ENCODE measurements around the gene IFFO2. TPM values are rescaled to one million over a fixed set of nuclear protein-coding genes. Genes with fewer than 3 reads are reported as not detected.

The IFFO2 gene
- total and polyA plus RNA-seq, 2 of the 13 experiments (the other 11 are each of a cell fraction or from before 2014, with no cell fraction given), result 7.3 to 16.7 TPM

DNA sequence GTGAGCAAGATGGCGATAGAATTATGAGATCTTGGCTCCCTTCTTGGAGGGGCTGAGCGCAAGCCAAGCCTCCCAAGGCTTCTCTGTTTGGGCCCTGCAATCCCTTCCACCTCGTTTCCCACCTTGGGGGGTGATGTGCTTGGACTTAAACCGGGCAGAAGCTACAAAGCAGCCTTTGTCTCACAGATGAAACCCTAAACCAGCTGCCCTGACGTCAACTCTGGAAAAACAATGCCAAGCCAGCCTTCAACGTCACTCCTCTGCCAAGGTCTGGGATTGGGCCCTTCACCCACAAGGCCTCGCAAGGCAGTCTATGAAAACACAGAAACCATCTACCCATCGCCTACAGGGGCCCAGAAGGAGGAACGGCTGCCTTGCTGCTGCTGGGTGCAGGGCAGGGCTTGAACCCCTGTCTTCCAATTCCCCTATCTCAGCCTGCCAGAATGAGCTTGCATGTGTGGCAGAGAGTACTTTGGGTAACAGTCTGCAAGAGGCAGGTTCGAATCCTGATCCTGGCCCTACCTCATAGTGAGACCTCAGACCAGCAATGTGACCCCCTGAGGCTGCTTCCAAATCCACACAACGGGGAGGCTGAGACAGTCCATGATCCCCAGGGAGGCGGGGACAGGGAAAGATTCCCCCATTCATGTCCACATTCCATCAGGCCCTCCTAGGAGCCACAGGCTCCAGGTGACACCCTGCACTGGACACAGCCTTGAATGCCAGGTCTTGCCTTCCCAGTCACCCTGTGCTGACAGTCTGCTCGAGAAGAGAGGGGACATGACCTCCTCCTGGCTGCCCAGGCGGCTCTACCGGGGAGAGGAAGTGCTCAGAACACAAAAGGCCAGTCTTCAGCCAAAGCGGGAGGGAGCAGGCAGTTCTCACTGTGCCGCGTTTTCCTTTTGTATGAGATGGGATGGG, 15.0 kb downstream of the IFFO2 start (continued):
- TF ChIP-seq CREB1 (IDR thresholded peaks at IDR 0.05), result peak; percentile 24; the same call in 1 of the 2 replicates
- TF ChIP-seq CREB1 (CRISPR knock-in tag; IDR thresholded peaks at IDR 0.05), result peak; percentile 85
- peak; percentile 55; the same call in 1 of the 2 replicates for TF ChIP-seq CREM (IDR thresholded peaks at IDR 0.05)
- no peak for TF ChIP-seq CREM (CRISPR knock-in tag; IDR thresholded peaks at IDR 0.05)
- TF ChIP-seq POLR2A (IDR thresholded peaks at IDR 0.05; ENCODE audit: insufficient read depth in 1 of 2, low read depth in 2 of 2, low read length in 2 of 2), result peak in 1 of 2 experiments; percentile 37; a peak in 1 of 4 replicates
- TF ChIP-seq, protein P1, sequence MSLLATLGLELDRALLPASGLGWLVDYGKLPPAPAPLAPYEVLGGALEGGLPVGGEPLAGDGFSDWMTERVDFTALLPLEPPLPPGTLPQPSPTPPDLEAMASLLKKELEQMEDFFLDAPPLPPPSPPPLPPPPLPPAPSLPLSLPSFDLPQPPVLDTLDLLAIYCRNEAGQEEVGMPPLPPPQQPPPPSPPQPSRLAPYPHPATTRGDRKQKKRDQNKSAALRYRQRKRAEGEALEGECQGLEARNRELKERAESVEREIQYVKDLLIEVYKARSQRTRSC (CRISPR knock-in tag; IDR thresholded peaks at IDR 0.05; ENCODE audit: low read depth), result no peak
- TF ChIP-seq POGZ (CRISPR knock-in tag; IDR thresholded peaks at IDR 0.05), result peak; percentile 33; the same call in 1 of the 2 replicates
- 0 out of 2 replicates have a peak, but pooled peaks have one; percentile 40 for TF ChIP-seq IRF9 (CRISPR knock-in tag; IDR thresholded peaks at IDR 0.05; ENCODE audit: borderline replicate concordance)
- TF ChIP-seq SMAD1 (CRISPR knock-in tag; IDR thresholded peaks at IDR 0.05; ENCODE audit: borderline replicate concordance, low read depth), result no peak
- no peak for TF ChIP-seq RORA (CRISPR knock-in tag; IDR thresholded peaks at IDR 0.05)
- TF ChIP-seq, protein P2, sequence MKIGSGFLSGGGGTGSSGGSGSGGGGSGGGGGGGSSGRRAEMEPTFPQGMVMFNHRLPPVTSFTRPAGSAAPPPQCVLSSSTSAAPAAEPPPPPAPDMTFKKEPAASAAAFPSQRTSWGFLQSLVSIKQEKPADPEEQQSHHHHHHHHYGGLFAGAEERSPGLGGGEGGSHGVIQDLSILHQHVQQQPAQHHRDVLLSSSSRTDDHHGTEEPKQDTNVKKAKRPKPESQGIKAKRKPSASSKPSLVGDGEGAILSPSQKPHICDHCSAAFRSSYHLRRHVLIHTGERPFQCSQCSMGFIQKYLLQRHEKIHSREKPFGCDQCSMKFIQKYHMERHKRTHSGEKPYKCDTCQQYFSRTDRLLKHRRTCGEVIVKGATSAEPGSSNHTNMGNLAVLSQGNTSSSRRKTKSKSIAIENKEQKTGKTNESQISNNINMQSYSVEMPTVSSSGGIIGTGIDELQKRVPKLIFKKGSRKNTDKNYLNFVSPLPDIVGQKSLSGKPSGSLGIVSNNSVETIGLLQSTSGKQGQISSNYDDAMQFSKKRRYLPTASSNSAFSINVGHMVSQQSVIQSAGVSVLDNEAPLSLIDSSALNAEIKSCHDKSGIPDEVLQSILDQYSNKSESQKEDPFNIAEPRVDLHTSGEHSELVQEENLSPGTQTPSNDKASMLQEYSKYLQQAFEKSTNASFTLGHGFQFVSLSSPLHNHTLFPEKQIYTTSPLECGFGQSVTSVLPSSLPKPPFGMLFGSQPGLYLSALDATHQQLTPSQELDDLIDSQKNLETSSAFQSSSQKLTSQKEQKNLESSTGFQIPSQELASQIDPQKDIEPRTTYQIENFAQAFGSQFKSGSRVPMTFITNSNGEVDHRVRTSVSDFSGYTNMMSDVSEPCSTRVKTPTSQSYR (CRISPR knock-in tag; IDR thresholded peaks at IDR 0.05; ENCODE audit: borderline replicate concordance), result no peak
- TF ChIP-seq CHD4 (IDR thresholded peaks at IDR 0.05; ENCODE audit: borderline replicate concordance, low read length), result peak; percentile 14; the same call in 1 of the 2 replicates
- no peak for TF ChIP-seq GATAD1 (CRISPR knock-in tag; IDR thresholded peaks at IDR 0.05)
- no peak for TF ChIP-seq TRIM24 (CRISPR knock-in tag; IDR thresholded peaks at IDR 0.05)
- no peak for TF ChIP-seq SOX13 (IDR thresholded peaks at IDR 0.05)
- peak in 1 of 2 experiments; percentile 62; a peak in 2 of 4 replicates for TF ChIP-seq SOX13 (CRISPR knock-in tag; conservative IDR thresholded peaks at IDR 0.05 in 1 of 2, IDR thresholded peaks at IDR 0.05 in 1 of 2)
- TF ChIP-seq CENPT (CRISPR knock-in tag; IDR thresholded peaks at IDR 0.05; ENCODE audit: low read depth), result no peak
- peak; percentile 75 for TF ChIP-seq ZNF687 (CRISPR knock-in tag; IDR thresholded peaks at IDR 0.05)
- TF ChIP-seq ZFP36L2 (CRISPR knock-in tag; IDR thresholded peaks at IDR 0.05), result no peak
- no peak for TF ChIP-seq ERF (CRISPR knock-in tag; IDR thresholded peaks at IDR 0.05)
- TF ChIP-seq PPARG (CRISPR knock-in tag; conservative IDR thresholded peaks at IDR 0.05), result no peak
- no peak for TF ChIP-seq RARA (CRISPR knock-in tag; IDR thresholded peaks at IDR 0.05)
